ENCODE data around the gene CELSR2.

The CELSR2 gene

GRCh38 chr1:109322974-109323373, 73.6 kb downstream of the CELSR2 start:
- Histone ChIP-seq H3K27ac (peak overlapping the region; percentile 21), H3K36me3 (peaks cover 78% of the 10 kb centered on the region), H3K4me3 (ENCODE audit: low read depth, low read length) (no peak overlapping the region), H3K27me3 (ENCODE audit: insufficient read depth, low read depth, severe bottlenecking) (no peaks in the 10 kb centered on the region), H3K9me3 (ENCODE audit: severe bottlenecking) (no peaks in the 10 kb centered on the region)
- TF ChIP-seq CTCF (IDR thresholded peaks at IDR 0.05; ENCODE audit: low read depth, low read length) = no peak
- DNase-seq = no peak
